Right lobe of liver (tissue), 6 donors: ENCODE data around the gene PROCA1. TPM values are rescaled to one million over a fixed set of nuclear protein-coding genes. Genes with fewer than 3 reads are reported as not detected.
A peak's percentile ranks its signal among the peaks of the same experiment; 100 is the strongest.

Source experiments
- ATAC-seq, 4 donors: fragments of 200-7000 bp; cut with Tn5 transposase; one replicate each; pipeline ENCODE4 v1.9.1; 2020; ENCODE audit warnings: mild to moderate bottlenecking in 4 of 4, moderate library complexity in 4 of 4
- DNase-seq, 3 donors: peaks; one replicate each; pipeline ENCODE4 v3.0.0-alpha.2; 2020
- H3K27ac ChIP-seq, 3 donors: fragments of 200-600 bp; one replicate each; pipeline ENCODE4 v1.8.0; 2022
- H3K27me3 ChIP-seq, 2 donors: fragments of 200-600 bp; one replicate each; pipeline ENCODE4 v1.8.0; 2022
- H3K36me3 ChIP-seq, 4 donors: fragments of 200-600 bp; sonication (generic) in 1 of 4; one replicate each; pipeline versions ENCODE4 v1.5.1 to v1.8.0; 2017 to 2022; ENCODE audit warnings: control low read depth in 1 of 4
- H3K4me1 ChIP-seq, 4 donors: fragments of 200-600 bp; sonication (generic) in 1 of 4; one replicate each; pipeline versions ENCODE4 v1.5.1 to v1.8.0; 2017 to 2022; ENCODE audit warnings: control low read depth in 1 of 4
- H3K4me3 ChIP-seq, 3 donors: fragments of 200-600 bp; one replicate each; pipeline ENCODE4 v1.8.0; 2022
- H3K9me3 ChIP-seq, 4 donors: fragments of 200-600 bp; sonication (generic) in 1 of 4; one replicate each; pipeline versions ENCODE4 v1.5.1 to v1.8.0; 2017 to 2022; ENCODE audit warnings: control low read depth in 1 of 4
- POLR2A ChIP-seq: fragments of 450-650 bp; IDR thresholded peaks from one replicate; pipeline ENCODE4 v1.6.1; 2017; ENCODE audit warnings: antibody characterized with exemption, mild to moderate bottlenecking
- WGBS: methylation state at CpG from one replicate; pipeline ENCODE4 v1.1.6; 2018; ENCODE audit warnings: low coverage, low lambda C conversion rate; ENCODE audit not compliant: insufficient coverage; ENCODE audit errors: missing lambda C conversion rate; 5-methylcytosine and 5-hydroxymethylcytosine counted together
- intact Hi-C, 2 donors: fragments of 100-400 bp; cut with DNase I; formaldehyde crosslinking; loops; one replicate each; pipeline versions ENCODE4 v1.11.2 to v1.14.1; 2022
- total RNA-seq, 6 experiments: library from RNA; depleted of rRNA in 2 of 6; stranded (reverse); fragments of >200 nt in 2 of 6; fragmentation: NEBNext Ultra II Directional in 3 of 6; extraction: Animal tissue kit (Norgen Biotek cat#: 25700) in 3 of 6; gene quantifications; one replicate each; pipeline versions ENCODE4 v1.1.0 to v1.2.4, GENCODE V29; 2016 to 2023
- TF ChIP-seq, protein P1 (sequence below), 4 donors: fragments of 200-600 bp in 3 of 4; fragments of 450-650 bp in 1 of 4; IDR thresholded peaks; one replicate each; pipeline versions ENCODE4 v1.5.1 to v1.8.0; 2016 to 2022; ENCODE audit warnings: antibody characterized with exemption in 4 of 4, mild to moderate bottlenecking in 2 of 4
- donor health status: DM: no; HTN: yes; CAD: no.
- donor health status: DM: no; HTN: no; CAD: no.
- donor health status: DM: no; HTN: no; CAD: no.
- donor health status: DM: no; HTN: yes; CAD: no.
- donor health status: DM: no; HTN: yes; CAD: no.

Gene PROCA1
- total RNA-seq, 6 experiments from 2014 or later = 0.18 to 0.97 (median 0.54) TPM; not detected in 1

DNA sequence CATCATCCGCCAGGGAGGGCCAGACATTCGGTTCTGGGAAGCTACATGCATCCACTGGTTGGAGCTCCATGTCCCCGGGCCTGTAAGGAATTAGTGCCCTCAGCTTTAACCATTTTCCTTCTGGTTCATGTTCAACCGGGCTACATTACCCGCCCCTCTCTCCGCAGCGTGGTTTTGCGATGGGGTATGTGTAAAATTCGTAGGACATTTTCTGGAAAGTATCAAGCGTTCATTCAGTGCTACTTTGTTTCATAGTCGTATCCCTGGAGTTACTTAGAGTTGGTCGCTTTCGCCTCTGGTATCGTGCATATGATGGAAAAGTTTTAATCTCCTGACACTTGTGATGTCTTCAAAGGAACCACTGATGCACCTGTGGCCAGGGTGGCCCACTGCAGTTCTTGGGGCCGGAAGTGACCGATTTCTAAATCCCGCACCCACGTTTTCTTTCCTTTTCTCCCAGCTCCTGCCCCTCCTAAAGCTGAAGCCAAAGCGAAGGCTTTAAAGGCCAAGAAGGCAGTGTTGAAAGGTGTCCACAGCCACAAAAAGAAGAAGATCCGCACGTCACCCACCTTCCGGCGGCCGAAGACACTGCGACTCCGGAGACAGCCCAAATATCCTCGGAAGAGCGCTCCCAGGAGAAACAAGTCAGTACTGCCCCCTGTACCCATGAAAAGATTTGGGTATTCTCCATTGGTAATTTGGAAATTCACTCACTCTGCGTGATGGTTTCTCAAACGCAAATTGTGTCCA lies 8.7 kb upstream of the PROCA1 start:
- H3K9me3 ChIP-seq = no peaks in the 10 kb centered on the region
- intact Hi-C loops = no loop called here
- TF ChIP-seq, protein P1, sequence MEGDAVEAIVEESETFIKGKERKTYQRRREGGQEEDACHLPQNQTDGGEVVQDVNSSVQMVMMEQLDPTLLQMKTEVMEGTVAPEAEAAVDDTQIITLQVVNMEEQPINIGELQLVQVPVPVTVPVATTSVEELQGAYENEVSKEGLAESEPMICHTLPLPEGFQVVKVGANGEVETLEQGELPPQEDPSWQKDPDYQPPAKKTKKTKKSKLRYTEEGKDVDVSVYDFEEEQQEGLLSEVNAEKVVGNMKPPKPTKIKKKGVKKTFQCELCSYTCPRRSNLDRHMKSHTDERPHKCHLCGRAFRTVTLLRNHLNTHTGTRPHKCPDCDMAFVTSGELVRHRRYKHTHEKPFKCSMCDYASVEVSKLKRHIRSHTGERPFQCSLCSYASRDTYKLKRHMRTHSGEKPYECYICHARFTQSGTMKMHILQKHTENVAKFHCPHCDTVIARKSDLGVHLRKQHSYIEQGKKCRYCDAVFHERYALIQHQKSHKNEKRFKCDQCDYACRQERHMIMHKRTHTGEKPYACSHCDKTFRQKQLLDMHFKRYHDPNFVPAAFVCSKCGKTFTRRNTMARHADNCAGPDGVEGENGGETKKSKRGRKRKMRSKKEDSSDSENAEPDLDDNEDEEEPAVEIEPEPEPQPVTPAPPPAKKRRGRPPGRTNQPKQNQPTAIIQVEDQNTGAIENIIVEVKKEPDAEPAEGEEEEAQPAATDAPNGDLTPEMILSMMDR (IDR thresholded peaks at IDR 0.05) = no peak
- TF ChIP-seq POLR2A = no peak
- ATAC-seq (no peak), DNase-seq (no peak)
- peaks cover 0 to 23% (median 10%) of the 10 kb centered on the region in 4 donors for H3K4me1 ChIP-seq
- 3% methylated on average over 22 of the region's 30 CpGs for WGBS
- peaks cover 6 to 36% (median 23%) of the 10 kb centered on the region in 4 donors for H3K36me3 ChIP-seq
- H3K27ac ChIP-seq = peak overlapping the region; percentile 38 to 74 (median 67)
- H3K27me3 ChIP-seq = no peaks in the 10 kb centered on the region
- H3K4me3 ChIP-seq = peak overlapping the region; percentile 81 to 99 (median 87)

GRCh38 chr17:28719021-28719433 lies 7.3 kb upstream of the PROCA1 start:
- peak overlapping the region; percentile 81 to 99 (median 87) for H3K4me3 ChIP-seq
- peaks cover 0 to 20% (median 7%) of the 10 kb centered on the region in 4 donors for H3K4me1 ChIP-seq
- H3K36me3 ChIP-seq = peaks cover 6 to 31% (median 20%) of the 10 kb centered on the region in 4 donors
- DNase-seq = no peak
- ATAC-seq = no peak
- no peaks in the 10 kb centered on the region for H3K9me3 ChIP-seq
- intact Hi-C loops = no loop called here
- H3K27me3 ChIP-seq = no peaks in the 10 kb centered on the region
- TF ChIP-seq, protein P1 (IDR thresholded peaks at IDR 0.05) = no peak
- no peak for TF ChIP-seq POLR2A
- H3K27ac ChIP-seq = peak overlapping the region; percentile 38 to 74 (median 67)
- WGBS = 30% methylated on average over 18 of the region's 18 CpGs

DNA sequence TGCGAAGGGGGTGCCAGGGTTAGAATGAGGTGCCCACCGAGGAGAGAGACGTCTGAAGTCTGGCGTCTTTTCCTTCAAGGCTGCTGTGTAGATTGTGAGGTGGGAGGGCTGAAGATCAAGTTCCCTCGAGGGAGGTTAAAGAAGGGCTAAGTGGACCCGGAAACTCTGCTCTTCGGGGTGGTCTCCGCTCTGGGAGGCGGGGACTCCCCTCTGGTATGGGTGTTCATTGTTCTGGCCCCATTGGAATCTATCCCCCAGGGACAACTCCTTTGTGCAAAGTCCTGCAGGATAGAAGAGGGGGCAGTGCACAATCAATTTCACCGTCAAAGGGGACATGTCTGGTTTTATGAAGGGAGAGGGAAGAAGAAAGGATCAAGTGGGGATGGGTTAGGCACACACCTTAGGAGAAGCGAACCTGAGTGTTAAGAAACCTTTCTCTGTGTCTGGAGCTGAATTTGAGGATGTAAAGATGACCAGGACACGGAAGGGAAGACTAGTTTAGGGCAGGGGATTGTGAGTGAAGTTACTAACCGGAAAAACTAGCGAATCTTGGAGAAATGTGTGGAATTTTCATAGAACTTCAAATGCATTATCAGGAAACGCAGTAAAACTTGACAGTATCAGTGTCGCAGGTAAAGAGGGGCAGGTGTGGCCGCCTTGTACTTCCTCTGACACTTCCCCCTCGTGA lies 6.8 kb upstream of the PROCA1 start:
- Histone ChIP-seq H3K4me3 (no peak overlapping the region), H3K27ac (peak overlapping the region; percentile 47 to 67 (median 51)), H3K9me3 (no peaks in the 10 kb centered on the region), H3K4me1 (peaks cover 0 to 20% (median 7%) of the 10 kb centered on the region in 4 donors), H3K36me3 (peaks cover 4 to 26% (median 15%) of the 10 kb centered on the region in 4 donors), H3K27me3 (no peaks in the 10 kb centered on the region)
- 57% methylated on average over 17 of the region's 18 CpGs for WGBS
- DNase-seq (no peak), ATAC-seq (no peak)
- intact Hi-C loops = no loop called here
- no peak for TF ChIP-seq POLR2A
- TF ChIP-seq, protein P1 (IDR thresholded peaks at IDR 0.05) = no peak

- intact Hi-C loops = no loop called here
- Histone ChIP-seq H3K27me3 (no peaks in the 10 kb centered on the region), H3K4me1 (peaks cover 0 to 20% (median 7%) of the 10 kb centered on the region in 4 donors), H3K27ac (peak within 1 kb of the TSS; percentile 47 to 59 (median 51)), H3K9me3 (no peaks in the 10 kb centered on the region), H3K4me3 (peak within 1 kb of the TSS; percentile 41 to 44 (median 41)), H3K36me3 (peaks cover 0 to 19% (median 9%) of the 10 kb centered on the region in 4 donors)
- peak in 1 of 3 donors; percentile 63 for DNase-seq
- 31% methylated on average over 26 of the region's 60 CpGs for WGBS
- ATAC-seq = peak in 3 of 4 donors; percentile 1 to 2 (median 2)
- TF ChIP-seq, protein P1 (IDR thresholded peaks at IDR 0.05) = peak in 2 of 4 donors; percentile 6 to 13
- TF ChIP-seq POLR2A = no peak
These were observed 6.1 kb upstream of the PROCA1 start, which contains the start of gene RAB34 for GRCh38 chr17:28717578-28718332. Gene RAB34 (minus strand): TSS chr17:28717868. CDS start chr17:28717266, 602 bp downstream.
